Tongue (tissue), 2 donors: Measurements from ENCODE around the gene STXBP5L. TPM values are rescaled to one million over a fixed set of nuclear protein-coding genes. Genes with fewer than 3 reads are reported as not detected.
"Not testable (repeated sequence)": the region's sequence is repeated elsewhere in the genome, so short reads cannot be mapped to it uniquely, and the experiment has no call there.

ENCODE experiments used
- DNase-seq: peaks from one replicate; pipeline ENCODE4 v3.0.0-alpha.2; 2015
- total RNA-seq: library from RNA; depleted of rRNA; stranded (reverse); fragments of >200 nt; gene quantifications from one replicate; pipeline ENCODE4 v1.2.3, GENCODE V29; 2014

Gene STXBP5L
- total RNA-seq, 1 donor from 2014 or later: not detected

DNA sequence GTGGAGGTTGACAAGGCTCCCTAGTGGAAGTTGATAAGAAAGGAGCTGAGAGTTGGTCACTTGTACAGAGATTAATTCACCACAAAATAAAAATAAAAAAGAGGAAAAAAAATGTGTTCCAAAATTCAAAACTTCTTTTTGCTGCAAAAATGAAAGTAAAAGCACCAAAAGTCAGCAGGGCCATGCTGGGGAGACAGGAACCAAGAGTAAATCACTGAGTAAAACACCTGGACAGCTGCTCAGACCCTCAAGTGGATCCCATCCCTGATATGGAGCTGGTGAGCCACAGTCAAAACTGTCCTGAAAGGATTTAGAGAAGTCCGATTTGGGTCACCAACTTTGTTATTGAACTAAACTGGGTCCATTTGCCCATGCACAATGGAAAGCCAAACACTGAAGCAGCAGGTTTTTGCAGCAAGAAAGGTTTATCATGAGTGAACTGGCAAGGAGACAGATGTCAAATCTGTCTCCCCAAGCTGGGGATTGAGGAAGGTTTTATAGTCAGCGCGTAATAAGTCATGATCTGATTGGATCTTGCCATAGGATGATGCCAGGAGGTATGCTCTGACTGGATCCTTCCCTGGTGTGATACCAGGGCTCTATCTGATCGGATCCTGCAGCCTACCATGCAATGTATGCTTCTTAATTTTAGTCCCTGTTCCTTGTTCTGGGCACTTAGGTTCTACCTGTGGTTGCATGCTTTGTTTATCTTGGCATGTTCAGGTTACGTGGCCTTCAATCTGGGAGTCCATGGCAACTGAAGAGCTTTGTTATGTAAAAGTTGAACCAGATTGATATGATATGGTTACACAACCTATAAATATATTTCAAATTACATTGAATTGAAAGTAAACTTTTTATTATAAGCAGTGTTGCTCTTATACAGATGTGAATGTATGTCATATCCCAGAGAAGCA lies 324.6 kb downstream of the STXBP5L start:
- DNase-seq: no peak

DNA sequence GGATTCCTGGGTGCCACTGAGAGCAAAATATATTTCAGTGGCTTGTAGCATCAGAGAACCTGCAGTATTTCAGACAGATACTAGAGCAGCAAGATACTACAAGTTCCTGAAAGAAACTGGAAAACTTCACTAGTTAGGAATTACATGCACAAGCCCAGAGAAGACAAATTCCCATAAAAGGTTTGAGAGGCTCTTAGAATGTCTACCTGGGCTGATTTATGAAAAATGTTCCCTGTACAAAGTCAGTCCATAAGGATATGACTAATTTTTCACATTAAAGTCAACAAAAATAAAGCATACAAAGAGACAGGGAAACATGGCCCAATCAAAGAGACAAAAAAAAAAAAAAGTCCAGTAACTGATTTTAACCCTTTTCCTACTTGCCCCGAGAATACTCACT lies 335.2 kb downstream of the STXBP5L start:
- DNase-seq: no peak

DNA sequence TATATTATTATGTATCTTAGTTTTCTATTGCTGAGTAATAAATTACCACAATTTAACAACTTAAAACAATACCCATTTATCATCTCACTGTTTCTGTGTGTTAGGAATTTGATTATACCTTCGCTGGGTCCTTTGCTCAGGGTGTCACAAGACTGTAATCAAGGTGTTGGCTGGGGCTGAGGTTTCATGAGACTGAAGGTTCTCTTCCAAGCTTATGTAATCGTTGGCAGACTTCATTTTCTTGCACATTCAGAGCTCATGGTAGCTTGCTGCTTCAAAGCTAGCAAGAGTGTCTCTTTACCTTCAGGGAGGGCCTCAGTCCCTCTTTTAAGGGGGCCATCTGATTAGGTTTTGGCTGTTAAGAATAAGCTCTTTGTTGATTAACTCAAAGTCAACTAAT lies 344.7 kb downstream of the STXBP5L start:
- no peak for DNase-seq

DNA sequence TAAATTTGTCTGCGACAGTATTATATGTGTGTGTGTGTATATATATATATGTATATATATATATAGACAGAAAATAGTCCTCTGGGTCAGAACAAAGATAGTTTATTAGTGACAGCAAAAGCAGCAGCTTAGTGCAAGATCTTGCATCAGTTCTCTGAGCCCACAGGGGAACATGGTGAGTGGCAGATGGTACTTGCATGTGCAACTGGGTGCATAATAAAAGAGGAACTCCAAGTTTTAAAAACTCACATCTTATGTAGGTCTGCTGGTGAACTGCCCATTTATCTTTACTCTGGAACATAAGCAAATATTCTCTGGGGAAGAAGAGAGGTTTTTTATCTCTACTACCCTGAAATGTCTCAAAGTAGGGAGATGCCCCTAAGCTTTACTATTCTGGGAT lies 361.4 kb downstream of the STXBP5L start:
- DNase-seq: no peak

DNA sequence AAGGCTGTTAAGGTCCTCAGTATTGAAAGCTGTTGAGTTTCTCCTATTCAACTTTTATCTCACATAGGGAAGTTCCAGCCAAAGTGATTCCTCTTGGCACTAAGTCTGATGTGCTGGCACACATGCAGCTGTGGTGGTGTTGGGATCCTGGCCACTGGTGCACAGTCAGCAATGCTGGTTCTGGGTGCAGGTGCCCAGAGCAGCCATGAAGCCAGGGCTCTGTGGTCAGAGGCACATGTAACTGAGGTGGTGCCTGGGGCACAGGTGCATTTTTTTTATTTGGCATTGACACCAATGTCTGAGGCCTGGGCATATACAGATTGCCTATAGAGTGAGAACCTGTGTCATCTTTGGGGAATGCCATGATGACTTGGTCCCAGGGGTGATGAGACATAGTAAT lies 366.4 kb downstream of the STXBP5L start:
- DNase-seq: no peak

DNA sequence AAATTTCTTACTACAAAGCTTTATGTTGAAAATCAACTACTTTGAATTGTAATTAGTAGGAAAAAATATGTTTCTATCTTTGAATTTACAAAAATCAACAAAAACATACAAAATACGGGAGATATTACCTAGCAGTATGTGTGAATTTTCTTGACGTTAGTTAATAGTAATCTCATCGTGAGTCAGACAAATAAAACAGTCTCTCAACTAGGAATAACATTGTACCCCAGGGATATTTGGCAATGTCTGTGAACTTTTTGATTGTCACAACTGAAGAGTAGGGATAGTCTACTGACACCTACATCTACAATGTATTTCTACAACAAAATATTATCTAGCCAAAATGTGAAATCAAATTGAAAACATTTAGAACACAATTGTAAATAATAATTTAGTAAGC lies 387.4 kb downstream of the STXBP5L start:
- DNase-seq: no peak

DNA sequence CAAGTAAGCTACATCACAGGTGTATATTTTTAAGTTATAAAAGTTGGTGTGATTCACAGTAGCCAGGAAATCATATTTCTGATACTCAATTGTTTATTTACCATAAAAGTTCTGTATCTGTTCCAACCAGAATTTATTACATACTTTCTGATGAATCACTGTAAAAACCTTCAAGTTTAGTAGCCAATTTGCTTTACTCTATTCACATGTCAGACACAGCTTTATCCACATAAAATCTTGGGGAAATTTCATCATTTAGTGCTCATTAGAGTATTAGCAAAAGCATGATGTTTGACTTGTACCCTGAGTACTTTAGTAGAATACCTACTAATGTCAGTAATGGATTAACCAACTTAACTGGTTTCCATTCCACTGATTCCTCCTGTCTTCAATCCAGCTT lies 388.0 kb downstream of the STXBP5L start:
- DNase-seq: no peak

DNA sequence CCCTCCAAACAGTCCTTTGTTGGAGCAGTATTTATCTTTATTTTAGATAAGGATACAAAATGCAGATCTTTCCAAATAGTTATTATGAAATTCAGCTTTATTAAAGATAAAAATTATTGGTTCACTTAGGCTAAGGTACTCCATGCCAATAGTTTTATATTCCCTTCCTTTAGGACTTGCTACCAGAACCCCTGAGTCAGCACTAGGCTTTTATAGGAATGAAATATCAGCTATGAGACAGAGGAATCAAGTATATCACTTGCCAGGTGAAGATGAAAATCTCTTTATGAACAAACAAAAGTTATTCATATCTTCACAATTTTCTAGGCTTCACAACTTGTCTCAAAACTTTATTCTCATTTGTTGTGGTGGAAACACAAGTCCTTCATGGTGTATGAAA lies 416.3 kb downstream of the STXBP5L start:
- DNase-seq: no peak

DNA sequence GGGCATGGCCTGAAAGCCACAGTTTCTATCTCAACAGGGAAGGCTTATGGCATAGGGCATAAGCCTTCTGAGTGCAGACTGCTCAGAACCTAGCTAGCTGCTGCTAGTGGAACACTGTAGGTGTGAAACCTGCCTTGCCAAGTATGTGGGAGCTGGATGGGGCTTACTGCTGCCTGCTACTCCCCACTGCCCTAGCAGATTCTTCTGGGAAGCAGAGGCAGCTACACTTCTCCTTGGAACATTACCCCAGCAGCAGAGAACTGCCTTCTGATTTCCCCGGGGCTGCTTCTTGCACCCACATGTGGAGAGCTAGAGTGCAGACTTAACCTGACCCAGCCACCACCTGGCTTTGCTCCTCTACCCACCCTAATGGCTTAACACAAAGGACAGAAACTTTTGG lies 422.1 kb downstream of the STXBP5L start:
- no peak for DNase-seq

DNA sequence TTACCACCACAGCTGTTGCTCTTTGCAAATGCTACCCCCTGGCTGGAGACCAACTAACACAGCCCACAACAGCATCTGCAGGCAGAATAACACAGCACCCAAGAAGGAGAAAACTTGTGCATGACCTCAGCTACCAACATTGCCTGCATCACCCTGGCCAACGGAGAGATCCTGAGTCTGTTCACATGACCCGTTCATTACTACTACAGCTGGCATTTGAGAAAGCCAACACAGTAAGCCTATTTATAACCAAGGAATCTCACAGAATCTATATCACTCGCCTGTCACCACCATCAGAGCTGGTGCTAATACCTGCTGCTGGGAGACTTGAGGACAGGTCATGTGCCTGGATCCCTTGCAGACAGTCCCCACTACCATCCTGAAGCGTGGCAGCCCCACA lies 422.6 kb downstream of the STXBP5L start:
- peak; percentile 55 for DNase-seq

DNA sequence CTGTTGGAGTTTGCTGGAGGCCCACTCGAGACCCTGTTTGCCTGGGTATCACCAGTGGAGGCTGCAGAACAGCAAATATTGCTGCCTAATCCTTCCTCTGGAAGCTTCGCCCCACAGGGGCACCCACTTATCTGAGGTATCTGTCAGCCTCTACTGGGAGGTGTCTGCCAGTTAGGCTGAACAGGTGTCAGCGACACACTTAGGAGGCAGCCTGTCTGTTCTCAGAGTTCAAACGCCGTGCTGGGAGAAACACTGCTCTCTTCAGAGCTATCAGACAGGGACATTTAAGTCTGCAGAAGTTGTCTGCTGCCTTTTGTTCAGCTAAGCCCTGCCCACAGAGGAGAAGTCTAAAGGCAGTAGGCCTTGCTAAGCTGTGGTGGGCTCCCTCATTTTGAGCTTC lies 448.0 kb downstream of the STXBP5L start:
- DNase-seq: not testable (repeated sequence)

DNA sequence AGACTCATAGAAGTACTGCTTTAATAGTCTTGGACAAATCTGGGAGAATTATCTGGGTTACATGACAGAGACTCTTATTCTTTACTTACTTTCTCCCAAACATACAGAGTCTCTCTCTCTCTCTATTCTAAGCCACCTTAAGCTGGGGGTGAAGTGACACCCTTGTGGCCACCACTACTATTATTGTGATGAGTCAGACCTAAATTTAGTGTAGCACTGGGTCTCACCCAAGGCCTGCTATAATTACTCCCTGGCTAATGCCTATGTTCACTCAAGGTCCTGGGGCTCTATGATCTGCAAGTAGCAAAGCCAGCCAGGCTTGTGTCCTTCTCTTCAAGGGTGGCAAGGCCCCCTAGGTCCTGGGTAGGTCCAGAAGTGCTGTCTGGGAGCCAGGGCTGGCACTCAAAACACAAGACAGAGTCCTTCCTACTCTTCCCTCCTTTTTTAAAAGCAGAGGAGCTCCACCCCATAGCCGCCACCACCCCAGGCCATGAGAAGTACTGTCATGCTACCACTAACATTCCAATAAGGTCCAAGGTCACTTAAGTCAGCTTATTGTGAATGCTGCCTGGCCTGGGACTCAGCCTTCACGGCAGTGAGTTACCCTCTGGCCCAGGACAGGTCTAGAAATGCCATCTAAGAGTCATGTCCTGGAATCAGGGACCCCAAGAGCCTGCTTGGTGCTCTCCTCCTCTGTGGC lies 454.2 kb downstream of the STXBP5L start:
- DNase-seq: no peak

DNA sequence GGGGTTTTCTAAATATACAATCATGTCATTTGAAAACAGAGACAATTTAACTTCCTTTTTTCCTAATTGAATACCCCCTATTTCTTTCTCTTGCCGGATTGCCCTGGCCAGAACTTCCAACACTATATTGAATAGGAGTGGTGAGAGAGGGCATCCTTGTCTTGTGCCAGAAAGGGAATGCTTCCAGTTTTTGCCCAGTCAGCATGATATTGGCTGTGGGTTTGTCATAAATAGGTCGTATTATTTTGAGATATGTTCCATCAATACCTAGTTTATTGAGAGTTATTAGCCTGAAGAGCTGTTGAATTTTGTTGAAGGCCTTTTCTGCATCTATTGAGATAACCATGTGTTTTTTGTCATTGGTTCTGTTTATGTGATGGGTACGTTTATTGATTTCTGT lies 480.3 kb downstream of the STXBP5L start:
- DNase-seq: not testable (repeated sequence)

DNA sequence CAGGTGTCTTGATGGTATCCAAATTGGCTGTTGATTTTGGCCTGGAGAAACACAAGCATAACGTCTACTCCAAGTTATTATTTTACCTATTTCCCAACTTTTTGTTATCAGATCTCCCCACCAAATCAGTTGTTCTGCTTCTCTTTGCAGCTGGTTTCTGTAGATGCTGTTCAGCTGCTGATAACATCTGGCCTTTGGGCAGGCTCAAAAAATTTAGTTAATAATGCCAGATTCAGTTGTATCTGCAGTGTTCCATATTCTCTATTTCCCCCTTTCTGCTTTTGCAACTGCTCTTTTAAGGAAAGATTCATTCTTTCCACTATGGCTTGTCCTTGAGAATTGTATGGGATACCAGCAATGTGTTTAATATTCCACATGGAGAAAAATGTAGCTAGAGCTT lies 488.0 kb downstream of the STXBP5L start:
- DNase-seq: not testable (repeated sequence)

DNA sequence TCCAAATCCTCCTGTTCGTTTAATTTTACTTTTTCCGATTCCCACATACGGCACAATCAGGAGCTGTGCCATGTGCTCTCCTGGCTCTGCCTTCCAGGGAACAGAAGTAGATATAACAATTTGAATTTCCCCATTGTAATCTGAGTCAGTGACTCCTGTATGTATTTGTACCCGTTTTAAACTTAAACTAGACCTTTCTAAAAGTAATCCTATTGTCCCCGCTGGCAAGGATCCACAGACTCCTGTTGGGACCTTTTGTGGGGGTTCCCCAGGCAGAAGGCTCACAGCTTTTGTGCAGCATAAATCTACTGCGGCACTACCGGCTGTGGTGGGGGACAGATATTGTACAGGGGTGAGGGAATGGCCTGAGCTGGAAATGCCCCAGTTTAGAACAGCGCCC lies 490.0 kb downstream of the STXBP5L start:
- DNase-seq: not testable (repeated sequence)

DNA sequence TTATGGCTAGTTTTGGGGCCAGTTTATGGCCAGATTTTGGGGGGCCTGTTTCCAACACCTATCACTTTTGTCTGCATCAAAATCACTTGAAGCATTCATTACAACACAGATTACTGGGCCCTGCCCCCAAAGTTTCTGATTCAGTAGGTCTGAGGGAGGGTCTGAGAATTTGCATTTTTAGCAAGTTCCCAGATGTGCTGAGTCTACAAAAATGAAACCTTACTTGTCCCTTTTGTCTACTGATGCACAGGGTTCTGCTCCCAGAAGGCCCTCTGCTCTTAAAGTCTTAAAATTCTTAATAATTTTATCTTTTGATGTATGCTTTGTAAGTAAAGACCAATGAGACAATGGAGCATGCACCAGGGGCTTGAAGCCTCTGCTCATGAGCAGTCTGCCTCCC lies 491.8 kb downstream of the STXBP5L start:
- no peak for DNase-seq

DNA sequence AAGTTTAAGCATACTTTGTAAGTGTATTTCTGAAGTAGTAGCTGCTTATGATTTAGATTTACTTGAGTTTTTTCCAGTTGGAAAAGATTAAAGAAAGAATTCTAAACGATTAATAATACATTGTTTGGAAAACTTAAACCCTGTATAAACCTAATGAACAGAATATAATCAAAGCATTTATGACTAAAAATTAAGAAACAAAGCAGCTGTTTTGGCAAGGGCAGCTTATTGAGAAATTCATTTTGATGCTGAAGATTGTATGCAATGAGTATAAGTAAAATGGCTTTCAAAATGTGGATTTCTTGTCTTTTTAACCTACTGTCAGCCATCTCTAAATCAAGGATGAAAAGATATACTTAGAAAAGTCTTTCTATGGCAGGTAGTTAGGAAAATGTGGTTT lies 497.6 kb downstream of the STXBP5L start:
- no peak for DNase-seq

DNA sequence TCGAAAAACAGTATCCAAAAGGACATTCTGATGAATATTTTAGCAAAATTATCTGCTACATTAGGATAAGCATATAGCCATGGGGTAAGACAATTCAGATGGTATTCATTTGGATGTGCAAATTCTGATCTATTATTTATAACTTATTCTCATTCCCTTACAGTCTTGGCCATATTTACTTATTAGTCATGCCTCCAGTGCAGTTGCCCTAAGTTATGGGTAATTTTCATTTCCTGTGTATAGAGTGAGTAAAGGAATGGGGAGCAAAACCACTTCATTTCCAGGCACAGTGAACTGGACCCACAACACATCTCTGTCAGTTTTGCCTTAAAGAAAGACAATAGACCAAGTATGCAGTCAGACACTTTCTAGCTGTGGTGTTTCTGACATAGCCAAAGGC lies 503.5 kb downstream of the STXBP5L start:
- DNase-seq: no peak

DNA sequence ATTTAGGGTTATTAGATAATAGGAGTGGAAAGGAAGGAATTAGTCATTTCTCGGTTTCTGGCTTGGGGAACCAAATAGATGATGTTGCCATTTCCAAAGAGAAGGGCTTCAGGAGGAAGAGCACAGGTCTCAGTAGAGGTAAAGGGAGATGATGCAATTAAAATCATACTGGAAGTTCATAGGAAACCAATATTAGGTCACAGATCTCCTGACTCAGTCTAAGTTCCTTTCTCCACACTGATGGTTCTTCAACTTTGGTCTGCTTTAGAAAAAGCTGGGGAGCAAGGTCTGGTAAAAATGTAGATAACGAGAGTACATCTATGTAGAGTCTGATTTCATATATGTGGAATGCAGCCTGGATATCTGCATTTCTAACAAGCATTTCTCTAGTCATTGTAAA lies 506.9 kb downstream of the STXBP5L start:
- no peak for DNase-seq

DNA sequence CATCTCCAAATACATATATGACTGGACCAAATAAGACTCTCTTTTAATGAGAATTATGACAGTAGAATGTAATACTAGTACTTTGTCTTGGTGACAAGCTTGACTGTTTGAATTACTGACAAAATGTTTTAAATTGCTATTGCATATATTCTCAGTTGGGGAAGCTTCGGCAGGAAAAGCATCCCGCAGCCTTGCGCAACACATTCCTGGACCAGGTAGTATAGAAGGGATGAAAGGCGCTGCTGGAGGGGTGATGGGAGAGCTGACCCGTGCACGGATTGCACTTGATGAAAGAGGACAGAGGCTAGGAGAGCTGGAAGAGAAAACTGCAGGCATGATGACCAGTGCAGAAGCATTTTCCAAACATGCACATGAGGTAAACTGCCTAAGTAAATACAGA lies 510.2 kb downstream of the STXBP5L start:
- no peak for DNase-seq

DNA sequence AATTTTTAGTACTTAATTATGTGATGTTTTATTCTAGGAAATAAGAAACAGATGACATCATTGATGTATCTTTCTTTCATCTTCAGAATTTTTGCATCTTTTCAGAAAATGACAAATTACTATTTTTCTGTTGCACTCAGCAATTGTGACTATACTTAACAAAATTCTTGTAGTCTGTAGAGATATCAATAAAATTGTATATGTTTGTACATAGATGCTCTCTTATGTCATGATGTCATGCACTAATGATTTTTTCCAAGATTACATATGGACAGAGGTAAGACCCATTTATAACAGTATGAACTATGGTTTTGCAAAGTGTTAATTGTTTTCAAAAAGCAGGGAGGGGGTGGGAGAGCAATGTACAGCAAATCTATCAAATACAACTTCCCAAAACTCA lies 516.5 kb downstream of the STXBP5L start:
- DNase-seq: no peak

DNA sequence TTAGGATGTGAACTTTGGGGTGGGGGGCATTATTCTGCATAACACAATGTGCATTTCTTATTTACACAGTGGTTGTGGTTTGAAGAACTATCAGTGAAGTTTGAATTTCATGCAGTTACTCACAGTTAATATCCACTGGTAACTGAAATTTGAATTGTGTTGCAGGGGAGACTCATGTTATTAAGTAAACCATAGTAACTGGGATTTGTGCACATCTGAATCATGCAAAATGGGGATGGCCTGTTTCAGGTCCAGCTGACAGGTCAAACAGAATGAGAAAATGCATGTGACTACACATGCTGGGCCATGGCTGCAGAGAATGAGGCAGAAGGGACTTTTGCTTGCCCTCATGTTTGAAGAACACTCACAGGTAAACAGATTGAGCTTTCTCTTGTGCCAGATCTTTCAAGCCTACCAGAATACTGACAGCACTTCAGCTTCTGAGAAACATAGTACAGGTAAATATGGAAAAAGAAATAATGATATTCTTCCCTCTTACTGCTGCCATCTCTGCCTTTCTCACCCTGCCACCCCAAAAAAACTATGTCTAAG lies 522.7 kb downstream of the STXBP5L start:
- no peak for DNase-seq

DNA sequence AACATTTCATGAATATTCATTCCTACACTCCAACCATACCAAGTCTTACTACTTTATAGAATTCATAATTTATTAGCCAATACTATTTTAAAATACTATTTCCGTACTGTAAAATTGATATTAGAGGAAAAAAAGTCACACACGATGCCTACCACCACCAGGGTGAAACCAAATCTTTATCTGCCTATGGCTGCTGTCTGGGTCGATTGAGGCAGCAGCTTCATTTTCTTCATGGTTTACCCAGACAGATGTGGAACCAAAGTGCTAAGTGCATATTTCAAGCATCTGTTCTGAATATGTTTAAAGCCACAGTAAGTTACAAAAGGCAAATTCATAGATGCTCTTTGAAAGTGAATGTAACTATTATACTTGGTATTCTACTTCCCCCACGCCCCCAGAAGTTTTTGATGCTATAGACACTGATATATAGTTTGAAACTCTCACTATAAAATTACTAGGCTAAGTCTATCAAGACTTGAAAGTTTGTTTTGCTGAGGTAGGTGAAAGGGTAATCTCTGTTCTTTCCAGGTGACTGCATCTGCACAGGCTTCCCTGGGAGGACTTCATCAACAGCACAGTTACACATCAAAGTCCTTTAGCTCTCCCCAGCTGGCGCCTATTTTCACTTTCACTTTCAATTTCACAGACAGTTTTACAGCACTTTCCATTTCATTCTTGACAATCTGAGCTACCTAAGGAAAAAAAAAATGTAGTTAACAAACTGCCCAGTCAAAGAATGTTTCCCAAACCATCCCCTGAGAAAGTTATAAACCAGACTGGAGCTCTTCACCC lies 523.9 kb downstream of the STXBP5L start:
- DNase-seq: peak; percentile 15
